ENCODE measurements around the gene SCGB3A1.

SCGB3A1 gene

GRCh38 chr5:180604271-180604670 is 13.0 kb upstream of the SCGB3A1 start:
- TF ChIP-seq CTCF (IDR thresholded peaks at IDR 0.05; ENCODE audit: extremely low read depth, missing control alignments) = no peak
- DNase-seq (ENCODE audit: low spot score) = no peak

GRCh38 chr5:180603076-180603594 is 11.8 kb upstream of the SCGB3A1 start:
- peak; percentile 17 for DNase-seq (ENCODE audit: low spot score)
- no peak for TF ChIP-seq CTCF (IDR thresholded peaks at IDR 0.05; ENCODE audit: extremely low read depth, missing control alignments)

GRCh38 chr5:180602481-180603075 is 11.3 kb upstream of the SCGB3A1 start:
- DNase-seq (ENCODE audit: low spot score) = peak; percentile 26
- no peak for TF ChIP-seq CTCF (IDR thresholded peaks at IDR 0.05; ENCODE audit: extremely low read depth, missing control alignments)

- DNase-seq (ENCODE audit: low spot score) = peak; percentile 18
- TF ChIP-seq CTCF (IDR thresholded peaks at IDR 0.05; ENCODE audit: extremely low read depth, missing control alignments) = no peak
Measured at GRCh38 chr5:180601591-180602480, 10.5 kb upstream of the SCGB3A1 start.

- peak; percentile 14 for DNase-seq (ENCODE audit: low spot score)
- no peak for TF ChIP-seq CTCF (IDR thresholded peaks at IDR 0.05; ENCODE audit: extremely low read depth, missing control alignments)
Measured at GRCh38 chr5:180600554-180601041, 9.3 kb upstream of the SCGB3A1 start.

DNA sequence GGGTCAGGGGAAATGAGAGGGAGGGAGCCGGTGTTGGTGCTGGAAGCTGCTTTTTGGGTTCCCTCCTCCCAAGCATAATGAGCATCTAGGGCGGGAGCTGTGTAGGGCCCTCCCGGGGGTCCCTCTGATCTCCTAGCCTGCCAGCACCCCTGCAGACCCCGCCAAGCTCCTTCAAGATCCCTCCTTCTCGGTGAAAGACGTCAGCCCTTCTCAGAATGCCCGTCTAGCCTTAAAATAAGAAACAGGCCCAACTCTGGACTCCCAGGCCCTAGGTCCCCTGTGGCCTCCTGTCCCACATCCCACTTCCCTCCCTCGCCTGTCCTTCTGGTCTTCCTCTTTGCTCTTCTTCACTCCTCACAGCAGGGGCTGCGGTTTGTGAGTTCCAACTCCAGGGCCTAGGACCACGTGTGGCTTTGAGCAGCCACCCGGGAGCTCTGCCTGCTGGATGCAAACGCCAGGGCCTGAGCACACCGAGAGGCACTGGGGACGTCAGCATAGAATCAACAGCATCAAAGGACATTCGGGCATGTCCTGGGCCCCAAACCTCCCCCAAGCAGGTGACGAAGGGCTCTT is 8.8 kb upstream of the SCGB3A1 start:
- no peak for TF ChIP-seq CTCF (IDR thresholded peaks at IDR 0.05; ENCODE audit: extremely low read depth, missing control alignments)
- peak; percentile 23 for DNase-seq (ENCODE audit: low spot score)

DNA sequence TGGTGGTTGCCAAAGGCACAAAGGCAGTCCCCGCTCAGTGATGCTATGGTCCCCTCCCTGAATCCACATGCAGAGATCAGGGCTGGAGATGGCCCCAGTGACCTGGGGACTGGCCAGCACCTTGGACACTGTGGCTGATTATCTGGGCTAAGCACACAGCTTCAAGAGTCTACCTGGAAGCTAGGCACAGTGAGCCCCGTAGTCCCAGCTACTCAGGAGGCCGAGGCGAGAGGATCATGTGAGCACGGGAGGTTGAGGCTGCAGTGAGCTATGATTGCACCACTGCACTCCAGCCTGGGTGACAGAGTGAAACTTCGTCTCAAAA is 8.3 kb upstream of the SCGB3A1 start:
- TF ChIP-seq CTCF (IDR thresholded peaks at IDR 0.05; ENCODE audit: extremely low read depth, missing control alignments) = no peak
- peak; percentile 14 for DNase-seq (ENCODE audit: low spot score)
